Measurements from ENCODE around the gene TCL1B. TPM values are rescaled to one million over a fixed set of nuclear protein-coding genes. Genes with fewer than 3 reads are reported as not detected.

TCL1B gene
- total and polyA plus RNA-seq, 2 of the 8 experiments (the other 6 are each of a cell fraction or from before 2014, with no cell fraction given): 9.6 to 11.5 TPM

DNA sequence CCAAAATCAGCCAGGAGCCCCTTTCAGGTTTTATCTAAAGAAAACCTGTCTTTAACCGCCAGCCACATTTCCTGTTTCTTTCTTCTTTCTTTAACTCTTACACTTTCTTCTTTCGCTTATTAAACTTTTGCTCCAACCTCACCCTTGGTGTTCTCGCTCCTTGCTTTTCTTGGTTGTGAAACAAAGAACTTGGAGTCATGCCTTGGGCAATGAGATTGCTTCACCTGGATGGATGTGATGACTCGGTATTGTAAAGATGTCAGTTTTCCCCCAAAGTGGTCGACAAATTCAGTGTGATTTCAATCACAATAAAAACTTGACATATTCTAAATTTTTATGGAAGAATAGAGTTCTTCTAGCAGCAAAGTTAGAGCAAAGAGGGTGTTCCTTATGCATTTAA is 43.9 kb downstream of the TCL1B start:
- TF ChIP-seq BCL11A (IDR thresholded peaks at IDR 0.05; ENCODE audit: low read depth in 2 of 2, low read length in 2 of 2): no peak
- ChIA-PET CTCF (ENCODE audit: partially characterized antibody) (interaction anchor here (1.1 kb wide), 1 partner anchor 44 kb away, joined by 3 read pairs; no protein-coding TSS in a partner anchor), POLR2A (ENCODE audit: partially characterized antibody) (no interaction called here)
- H3K56ac ChIP-seq (replicated peaks; ENCODE audit: insufficient read length, low read depth, low read length): no peak overlapping the region
- H3K27ac ChIP-seq (ENCODE audit: low read depth, low read length): no peak overlapping the region
- H3K4me2 ChIP-seq (ENCODE audit: insufficient read depth in 1 of 2, low read depth in 2 of 2, low read length in 2 of 2): no peak overlapping the region
- no peak overlapping the region for H2BK20ac ChIP-seq (ENCODE audit: low read length)
- no peak overlapping the region for H4K8ac ChIP-seq (ENCODE audit: extremely low read depth, insufficient read depth, low read length)
- no peak overlapping the region for H3K4me3 ChIP-seq (ENCODE audit: extremely low read depth in 1 of 4, insufficient read depth in 2 of 4, low read depth in 3 of 4, low read length in 4 of 4)
- no peaks in the 10 kb centered on the region for H3K79me2 ChIP-seq (ENCODE audit: control insufficient read depth in 1 of 2, insufficient read depth in 2 of 2, low read length in 2 of 2)
- H3K27me3 ChIP-seq (replicated peaks in 1 of 4; ENCODE audit: control insufficient read depth in 3 of 4, extremely low read depth in 1 of 4, insufficient read depth in 3 of 4, low read length in 3 of 4): no peaks in the 10 kb centered on the region
- H2BK5ac ChIP-seq (ENCODE audit: low read depth, low read length): no peak overlapping the region
- H2BK12ac ChIP-seq (ENCODE audit: low read depth, low read length): no peak overlapping the region
- no peak overlapping the region for H3K18ac ChIP-seq (ENCODE audit: extremely low read depth, low read length)
- no peak overlapping the region for H3K14ac ChIP-seq (ENCODE audit: insufficient read length)
- no peaks in the 10 kb centered on the region for H3K23me2 ChIP-seq (ENCODE audit: low read depth, low read length)
- no peak overlapping the region for H2BK120ac ChIP-seq (replicated peaks; ENCODE audit: low read depth, low read length)
- DNase-seq (ENCODE audit: low read depth in 1 of 2, low spot score in 2 of 2) (no peak), FAIRE-seq (no peak)
- no peak overlapping the region for H2BK15ac ChIP-seq (ENCODE audit: low read length)
- no peaks in the 10 kb centered on the region for H3K36me3 ChIP-seq (ENCODE audit: control insufficient read depth in 2 of 4, insufficient read depth in 4 of 4, low read length in 3 of 4)
- 90 to 100% methylated on average over 1 to 5 of the region's 5 CpGs for WGBS, 2 experiments (ENCODE audit: extremely low coverage in 1 of 2, insufficient coverage in 1 of 2, insufficient read length in 1 of 2, insufficient replicate concordance in 2 of 2, low coverage in 1 of 2, low lambda C conversion rate in 2 of 2, missing lambda C conversion rate in 1 of 2)
- H2AFZ ChIP-seq (ENCODE audit: low read length): no peak overlapping the region
- H3K23ac ChIP-seq (ENCODE audit: insufficient read length): no peak overlapping the region
- peaks cover 0 to 4% of the 10 kb centered on the region in 2 experiments; a peak in 1 of 4 replicates for H3K9me3 ChIP-seq (ENCODE audit: insufficient read depth in 2 of 2, low read depth in 1 of 2, low read length in 1 of 2)
- H3K9ac ChIP-seq (replicated peaks in 1 of 4; ENCODE audit: extremely low read depth in 1 of 4, low read depth in 3 of 4, low read length in 3 of 4): no peak overlapping the region
- H3K4me1 ChIP-seq (replicated peaks in 1 of 4; ENCODE audit: control insufficient read depth in 3 of 4, insufficient read depth in 4 of 4, low read length in 3 of 4): peaks cover 0 to 5% (median 1%) of the 10 kb centered on the region in 4 experiments; a peak in 2 of 7 replicates
- no peak overlapping the region for H4K91ac ChIP-seq (replicated peaks; ENCODE audit: insufficient read length, low read length)
- no peak overlapping the region for H4K5ac ChIP-seq (ENCODE audit: insufficient read length, low read depth, low read length)
- H3K79me1 ChIP-seq (ENCODE audit: low read depth, low read length): no peaks in the 10 kb centered on the region
- H3K4ac ChIP-seq (replicated peaks; ENCODE audit: insufficient read length, low read depth, low read length): no peak overlapping the region
- no peaks in the 10 kb centered on the region for H4K20me1 ChIP-seq (replicated peaks in 1 of 2; ENCODE audit: control insufficient read depth in 1 of 2, insufficient read depth in 2 of 2, low read length in 2 of 2)
- no peak overlapping the region for H2AK5ac ChIP-seq (ENCODE audit: low read depth, low read length)
